ENCODE data around the gene DYNLT2. TPM values are rescaled to one million over a fixed set of nuclear protein-coding genes. Genes with fewer than 3 reads are reported as not detected.

Gene DYNLT2
- total RNA-seq, 1 experiment from 2014 or later: 2.1 TPM

DNA sequence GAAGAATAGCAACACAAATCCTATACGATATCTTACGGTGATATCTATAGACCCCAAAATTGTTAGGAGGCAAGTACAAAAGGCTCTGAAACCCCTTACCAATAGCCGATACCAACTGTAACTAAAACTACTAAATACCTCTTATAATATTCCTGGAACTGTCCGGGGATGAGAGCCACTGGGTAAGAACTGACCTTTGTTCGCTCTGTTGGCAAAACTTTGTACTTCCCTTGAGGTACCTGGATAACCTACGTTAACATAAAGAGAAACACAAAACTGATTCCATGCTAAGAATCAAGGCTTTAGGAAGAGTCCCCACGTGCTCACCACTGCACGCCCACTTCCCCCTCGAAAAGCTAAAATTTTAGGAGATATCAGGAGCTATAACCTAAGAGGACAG is 36.8 kb downstream of the DYNLT2 start:
- Histone ChIP-seq H3K36me3 (ENCODE audit: control insufficient read depth, insufficient read depth, low read length) (peaks cover 54% of the 10 kb centered on the region), H3K27me3 (ENCODE audit: control insufficient read depth, insufficient read depth, low read length) (no peaks in the 10 kb centered on the region), H3K9me3 (ENCODE audit: control insufficient read depth, insufficient read depth, low read depth, low read length) (no peaks in the 10 kb centered on the region), H3K27ac (ENCODE audit: low read length) (no peak overlapping the region), H3K4me3 (ENCODE audit: low read depth in 2 of 2, low read length in 2 of 2) (no peak overlapping the region), H3K4me1 (ENCODE audit: control insufficient read depth, insufficient read depth, low read length) (peaks cover 6% of the 10 kb centered on the region)
- POLR2A ChIA-PET: no interaction called here
- CTCF ChIA-PET: interaction anchor here (0.6 kb wide), 1 partner anchor 550 kb away, joined by 3 read pairs; no protein-coding TSS in a partner anchor
- in situ Hi-C loops (cut with HindIII; ENCODE audit: low pct_unique_long_range_greater_than_20kb, low sequenced_read_pairs) (no loop called here), intact Hi-C loops (cut with micrococcal nuclease; ENCODE audit: unreplicated experiment) (no loop called here)
- no peak for ATAC-seq
- DNase-seq (ENCODE audit: low read depth, low spot score): no peak
- TF ChIP-seq POLR2AphosphoS5 (IDR thresholded peaks at IDR 0.05; ENCODE audit: low read depth, low read length): no peak
- TF ChIP-seq TCF7L2 (IDR thresholded peaks at IDR 0.05; ENCODE audit: low read depth, low read length): no peak
- TF ChIP-seq SIN3A (IDR thresholded peaks at IDR 0.05; ENCODE audit: borderline replicate concordance, insufficient read depth, low read depth, low read length): no peak
- TF ChIP-seq, protein P1, sequence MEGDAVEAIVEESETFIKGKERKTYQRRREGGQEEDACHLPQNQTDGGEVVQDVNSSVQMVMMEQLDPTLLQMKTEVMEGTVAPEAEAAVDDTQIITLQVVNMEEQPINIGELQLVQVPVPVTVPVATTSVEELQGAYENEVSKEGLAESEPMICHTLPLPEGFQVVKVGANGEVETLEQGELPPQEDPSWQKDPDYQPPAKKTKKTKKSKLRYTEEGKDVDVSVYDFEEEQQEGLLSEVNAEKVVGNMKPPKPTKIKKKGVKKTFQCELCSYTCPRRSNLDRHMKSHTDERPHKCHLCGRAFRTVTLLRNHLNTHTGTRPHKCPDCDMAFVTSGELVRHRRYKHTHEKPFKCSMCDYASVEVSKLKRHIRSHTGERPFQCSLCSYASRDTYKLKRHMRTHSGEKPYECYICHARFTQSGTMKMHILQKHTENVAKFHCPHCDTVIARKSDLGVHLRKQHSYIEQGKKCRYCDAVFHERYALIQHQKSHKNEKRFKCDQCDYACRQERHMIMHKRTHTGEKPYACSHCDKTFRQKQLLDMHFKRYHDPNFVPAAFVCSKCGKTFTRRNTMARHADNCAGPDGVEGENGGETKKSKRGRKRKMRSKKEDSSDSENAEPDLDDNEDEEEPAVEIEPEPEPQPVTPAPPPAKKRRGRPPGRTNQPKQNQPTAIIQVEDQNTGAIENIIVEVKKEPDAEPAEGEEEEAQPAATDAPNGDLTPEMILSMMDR (IDR thresholded peaks at IDR 0.05): no peak
- no TSS peak for BruUV-seq (replicated peaks)

DNA sequence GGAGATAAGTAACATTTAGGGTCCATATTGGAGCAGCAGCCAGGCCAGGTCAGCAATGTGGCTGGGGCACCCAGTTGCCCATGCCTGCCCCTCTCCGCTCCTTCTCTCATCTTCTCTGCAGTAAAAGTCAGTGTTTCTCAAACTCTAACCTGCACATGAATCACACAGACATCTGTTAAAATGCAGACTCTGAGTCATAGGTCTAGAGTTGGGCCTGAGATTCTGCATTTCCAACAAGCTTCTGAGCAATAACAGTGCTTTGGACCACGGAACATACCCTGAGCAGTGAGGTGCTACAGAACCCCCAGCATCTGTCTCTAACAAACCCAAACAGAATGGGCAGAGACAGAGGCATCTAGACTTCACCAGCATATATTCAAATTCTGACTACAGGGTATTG is 37.2 kb downstream of the DYNLT2 start:
- H3K4me3 ChIP-seq (ENCODE audit: low read depth in 2 of 2, low read length in 2 of 2): no peak overlapping the region

More for the DNA sequence above, 37.2 kb downstream of the DYNLT2 start:
- intact Hi-C loops (cut with micrococcal nuclease; ENCODE audit: unreplicated experiment) (no loop called here), in situ Hi-C loops (cut with HindIII; ENCODE audit: low pct_unique_long_range_greater_than_20kb, low sequenced_read_pairs) (no loop called here)
- POLR2A ChIA-PET: no interaction called here
- ATAC-seq (no peak), DNase-seq (ENCODE audit: low read depth, low spot score) (no peak)
- peaks cover 56% of the 10 kb centered on the region for H3K36me3 ChIP-seq (ENCODE audit: control insufficient read depth, insufficient read depth, low read length)
- CTCF ChIA-PET: no interaction called here
- TF ChIP-seq TCF7L2 (IDR thresholded peaks at IDR 0.05; ENCODE audit: low read depth, low read length) (no peak), REST (IDR thresholded peaks at IDR 0.05; ENCODE audit: insufficient read depth in 1 of 2, low read depth in 2 of 2, low read length in 1 of 2) (no peak), POLR2AphosphoS5 (IDR thresholded peaks at IDR 0.05; ENCODE audit: low read depth, low read length) (no peak), SIN3A (IDR thresholded peaks at IDR 0.05; ENCODE audit: borderline replicate concordance, insufficient read depth, low read depth, low read length) (no peak)
- TF ChIP-seq, protein P1 (IDR thresholded peaks at IDR 0.05): no peak
- H3K9me3 ChIP-seq (ENCODE audit: control insufficient read depth, insufficient read depth, low read depth, low read length): no peaks in the 10 kb centered on the region
- H3K27me3 ChIP-seq (ENCODE audit: control insufficient read depth, insufficient read depth, low read length): no peaks in the 10 kb centered on the region
- peaks cover 3% of the 10 kb centered on the region for H3K4me1 ChIP-seq (ENCODE audit: control insufficient read depth, insufficient read depth, low read length)
- BruUV-seq (replicated peaks): no TSS peak
- no peak overlapping the region for H3K27ac ChIP-seq (ENCODE audit: low read length)

Data from Panc1 (cell line).